ENCODE results near the gene ITGB8.

- no peak for TF ChIP-seq YY1 (IDR thresholded peaks at IDR 0.05; ENCODE audit: insufficient read depth, insufficient read length)
- TF ChIP-seq SUZ12 (IDR thresholded peaks at IDR 0.05; ENCODE audit: extremely low read depth, insufficient read depth, insufficient read length) = no peak
- TF ChIP-seq ZNF274 (IDR thresholded peaks at IDR 0.05; ENCODE audit: low read depth, low read length) = no peak
Observed at GRCh38 chr7:20442951-20443350, 112.3 kb downstream of the ITGB8 start.
